HG03354 (cell line): Measurements from ENCODE around the gene SLC25A24.
"Not testable (repeated sequence)": the region's sequence is repeated elsewhere in the genome, so short reads cannot be mapped to it uniquely, and the experiment has no call there.

ENCODE experiments used
- ATAC-seq: cut with Tn5 transposase; IDR thresholded peaks from one replicate; pipeline ENCODE4 v1.9.1; 2021; ENCODE audit warnings: mild to moderate bottlenecking; ENCODE audit not compliant: unreplicated experiment, poor library complexity, severe bottlenecking

Gene SLC25A24

GRCh38 chr1:108142258-108142657, 57.9 kb downstream of the SLC25A24 start:
- ATAC-seq: no peak

GRCh38 chr1:108141621-108142020, 58.5 kb downstream of the SLC25A24 start:
- ATAC-seq: no peak

- ATAC-seq: no peak
Measured at GRCh38 chr1:108140936-108141335, 59.2 kb downstream of the SLC25A24 start.

GRCh38 chr1:108140177-108140576, 60.0 kb downstream of the SLC25A24 start:
- no peak for ATAC-seq

GRCh38 chr1:108139555-108139954, 60.6 kb downstream of the SLC25A24 start:
- ATAC-seq: not testable (repeated sequence)

GRCh38 chr1:108133148-108133547, 67.0 kb downstream of the SLC25A24 start:
- not testable (repeated sequence) for ATAC-seq

- ATAC-seq: not testable (repeated sequence)
Measured at GRCh38 chr1:108132367-108132766, 67.8 kb downstream of the SLC25A24 start.

- ATAC-seq: not testable (repeated sequence)
Measured at GRCh38 chr1:108131281-108131680, 68.9 kb downstream of the SLC25A24 start.

GRCh38 chr1:108130794-108131193, 69.3 kb downstream of the SLC25A24 start:
- no peak for ATAC-seq

GRCh38 chr1:108129999-108130398, 70.1 kb downstream of the SLC25A24 start:
- ATAC-seq: no peak

GRCh38 chr1:108125312-108126138, 74.6 kb downstream of the SLC25A24 start:
- peak; percentile 97 for ATAC-seq

GRCh38 chr1:108124622-108125311, 75.4 kb downstream of the SLC25A24 start:
- no peak for ATAC-seq

- ATAC-seq: no peak
Measured at GRCh38 chr1:108124023-108124422, 76.1 kb downstream of the SLC25A24 start.

GRCh38 chr1:108121358-108122143, 78.6 kb downstream of the SLC25A24 start:
- ATAC-seq: no peak

GRCh38 chr1:108120163-108120562, 80.0 kb downstream of the SLC25A24 start:
- no peak for ATAC-seq

- no peak for ATAC-seq
Measured at GRCh38 chr1:108119500-108119899, 80.6 kb downstream of the SLC25A24 start.

- no peak for ATAC-seq
Measured at GRCh38 chr1:108117945-108118902, 81.9 kb downstream of the SLC25A24 start.

GRCh38 chr1:108117237-108117636, 82.9 kb downstream of the SLC25A24 start:
- no peak for ATAC-seq

- no peak for ATAC-seq
Measured at GRCh38 chr1:108114033-108114599, 86.0 kb downstream of the SLC25A24 start.
